ENCODE measurements around the gene MYOCD.

Gene MYOCD

GRCh38 chr17:12730931-12731521, 65.3 kb downstream of the MYOCD start:
- no peaks in the 10 kb centered on the region for H4K20me1 ChIP-seq (ENCODE audit: control insufficient read depth, insufficient read depth, low read depth, low read length)
- H3K9me2 ChIP-seq (replicated peaks; ENCODE audit: control insufficient read depth, low read length) = no peaks in the 10 kb centered on the region
- H3K4me3 ChIP-seq (ENCODE audit: low read length) = no peak overlapping the region
- no peak overlapping the region for H3K27ac ChIP-seq (ENCODE audit: low read depth, low read length)
- TF ChIP-seq, protein P1, sequence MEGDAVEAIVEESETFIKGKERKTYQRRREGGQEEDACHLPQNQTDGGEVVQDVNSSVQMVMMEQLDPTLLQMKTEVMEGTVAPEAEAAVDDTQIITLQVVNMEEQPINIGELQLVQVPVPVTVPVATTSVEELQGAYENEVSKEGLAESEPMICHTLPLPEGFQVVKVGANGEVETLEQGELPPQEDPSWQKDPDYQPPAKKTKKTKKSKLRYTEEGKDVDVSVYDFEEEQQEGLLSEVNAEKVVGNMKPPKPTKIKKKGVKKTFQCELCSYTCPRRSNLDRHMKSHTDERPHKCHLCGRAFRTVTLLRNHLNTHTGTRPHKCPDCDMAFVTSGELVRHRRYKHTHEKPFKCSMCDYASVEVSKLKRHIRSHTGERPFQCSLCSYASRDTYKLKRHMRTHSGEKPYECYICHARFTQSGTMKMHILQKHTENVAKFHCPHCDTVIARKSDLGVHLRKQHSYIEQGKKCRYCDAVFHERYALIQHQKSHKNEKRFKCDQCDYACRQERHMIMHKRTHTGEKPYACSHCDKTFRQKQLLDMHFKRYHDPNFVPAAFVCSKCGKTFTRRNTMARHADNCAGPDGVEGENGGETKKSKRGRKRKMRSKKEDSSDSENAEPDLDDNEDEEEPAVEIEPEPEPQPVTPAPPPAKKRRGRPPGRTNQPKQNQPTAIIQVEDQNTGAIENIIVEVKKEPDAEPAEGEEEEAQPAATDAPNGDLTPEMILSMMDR (IDR thresholded peaks at IDR 0.05; ENCODE audit: low read depth, low read length, poor library complexity, severe bottlenecking) = no peak
- TF ChIP-seq EZH2phosphoT487 (IDR thresholded peaks at IDR 0.05; ENCODE audit: borderline replicate concordance, low read length) = no peak
- no peaks in the 10 kb centered on the region for H3K4me1 ChIP-seq (ENCODE audit: control insufficient read depth, low read length)
- H3K27me3 ChIP-seq (ENCODE audit: control insufficient read depth, low read length) = no peaks in the 10 kb centered on the region
- no peaks in the 10 kb centered on the region for H3F3A ChIP-seq (ENCODE audit: control insufficient read depth, insufficient read depth)
- H3K36me3 ChIP-seq (ENCODE audit: control insufficient read depth, low read length) = no peaks in the 10 kb centered on the region
- H3K79me2 ChIP-seq (ENCODE audit: control insufficient read depth, low read length) = no peaks in the 10 kb centered on the region
- H3K4me2 ChIP-seq (ENCODE audit: low read length) = no peak overlapping the region
- no peaks in the 10 kb centered on the region for H3K9me3 ChIP-seq (ENCODE audit: control insufficient read depth, insufficient read depth, low read length)

DNA sequence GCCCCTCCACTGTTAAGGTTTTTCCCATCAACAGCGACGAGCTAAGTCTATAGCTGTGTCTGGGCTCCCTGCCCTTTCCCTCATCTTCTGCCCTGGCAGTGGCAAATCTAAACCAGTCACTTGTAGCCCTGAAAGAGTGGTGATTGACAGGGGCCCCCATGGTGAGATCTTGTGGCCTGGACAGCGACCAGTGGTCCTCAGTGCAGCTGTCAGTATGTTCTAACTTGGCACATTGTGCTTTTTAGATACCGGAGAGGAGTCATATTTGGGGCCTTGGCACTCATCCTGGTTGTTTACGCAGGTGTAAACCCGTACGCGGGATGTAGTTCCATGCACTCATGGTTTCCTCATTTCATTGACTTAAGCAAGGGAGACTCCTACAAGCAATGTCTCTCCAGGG, 66.1 kb downstream of the MYOCD start:
- Histone ChIP-seq H3K9me3 (ENCODE audit: control insufficient read depth, insufficient read depth, low read length) (no peaks in the 10 kb centered on the region), H3F3A (ENCODE audit: control insufficient read depth, insufficient read depth) (no peaks in the 10 kb centered on the region), H3K27ac (ENCODE audit: low read depth, low read length) (no peak overlapping the region), H4K20me1 (ENCODE audit: control insufficient read depth, insufficient read depth, low read depth, low read length) (no peaks in the 10 kb centered on the region), H3K27me3 (ENCODE audit: control insufficient read depth, low read length) (no peaks in the 10 kb centered on the region), H3K36me3 (ENCODE audit: control insufficient read depth, low read length) (no peaks in the 10 kb centered on the region), H3K4me3 (ENCODE audit: low read length) (no peak overlapping the region), H3K4me1 (ENCODE audit: control insufficient read depth, low read length) (no peaks in the 10 kb centered on the region), H3K4me2 (ENCODE audit: low read length) (no peak overlapping the region), H3K9me2 (replicated peaks; ENCODE audit: control insufficient read depth, low read length) (no peaks in the 10 kb centered on the region), H3K79me2 (ENCODE audit: control insufficient read depth, low read length) (no peaks in the 10 kb centered on the region)
- TF ChIP-seq EZH2phosphoT487 (IDR thresholded peaks at IDR 0.05; ENCODE audit: borderline replicate concordance, low read length) = no peak

DNA sequence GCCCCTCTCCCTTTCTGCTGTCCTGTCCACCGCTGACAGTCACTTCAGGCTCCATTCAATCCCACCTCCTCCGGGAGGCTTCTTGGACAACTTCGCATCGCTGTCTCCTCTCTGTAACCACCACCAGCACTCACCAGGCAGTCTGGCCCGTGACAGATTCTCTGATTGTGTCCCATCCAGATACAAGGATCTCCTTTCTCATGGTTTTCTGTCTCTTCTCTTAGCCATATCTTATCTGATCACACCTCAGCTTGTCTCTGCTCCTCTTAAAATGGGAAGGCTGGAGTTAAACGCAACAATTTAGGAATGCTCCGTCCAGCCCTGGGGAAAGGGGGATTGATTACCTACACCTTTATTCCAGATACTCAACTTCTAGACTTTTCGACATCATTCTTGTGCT, 66.7 kb downstream of the MYOCD start:
- Histone ChIP-seq H3K27me3 (ENCODE audit: control insufficient read depth, low read length) (no peaks in the 10 kb centered on the region), H3K4me2 (ENCODE audit: low read length) (no peak overlapping the region), H3K36me3 (ENCODE audit: control insufficient read depth, low read length) (no peaks in the 10 kb centered on the region), H3K27ac (ENCODE audit: low read depth, low read length) (no peak overlapping the region), H3K9me2 (replicated peaks; ENCODE audit: control insufficient read depth, low read length) (no peaks in the 10 kb centered on the region), H3F3A (ENCODE audit: control insufficient read depth, insufficient read depth) (no peaks in the 10 kb centered on the region), H3K9me3 (ENCODE audit: control insufficient read depth, insufficient read depth, low read length) (no peaks in the 10 kb centered on the region), H3K79me2 (ENCODE audit: control insufficient read depth, low read length) (no peaks in the 10 kb centered on the region), H3K4me3 (ENCODE audit: low read length) (no peak overlapping the region), H4K20me1 (ENCODE audit: control insufficient read depth, insufficient read depth, low read depth, low read length) (no peaks in the 10 kb centered on the region), H3K4me1 (ENCODE audit: control insufficient read depth, low read length) (no peaks in the 10 kb centered on the region)
- no peak for TF ChIP-seq EZH2phosphoT487 (IDR thresholded peaks at IDR 0.05; ENCODE audit: borderline replicate concordance, low read length)
- TF ChIP-seq, protein P1 (IDR thresholded peaks at IDR 0.05; ENCODE audit: low read depth, low read length, poor library complexity, severe bottlenecking) = no peak

DNA sequence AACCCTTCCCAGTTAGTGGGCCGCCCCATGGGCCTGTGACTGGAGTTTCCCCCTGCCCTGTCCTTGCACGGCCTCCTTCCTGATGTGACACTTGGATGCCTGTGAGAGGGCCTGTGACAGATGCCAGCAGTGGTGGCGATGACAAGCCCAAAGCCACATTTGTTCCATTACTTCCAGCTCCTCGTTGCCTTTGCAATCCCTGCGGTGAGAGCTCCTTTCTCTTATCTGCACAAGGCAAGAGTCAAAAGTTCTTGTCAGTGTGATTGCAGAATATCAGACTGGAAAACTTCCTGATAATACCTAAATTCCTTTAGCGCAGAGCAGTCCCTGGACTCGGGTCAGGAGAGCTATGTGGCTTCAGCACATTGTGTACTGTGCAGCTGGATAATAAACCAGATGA, 69.2 kb downstream of the MYOCD start:
- Histone ChIP-seq H3K9me2 (replicated peaks; ENCODE audit: control insufficient read depth, low read length) (no peaks in the 10 kb centered on the region), H3K4me3 (ENCODE audit: low read length) (no peak overlapping the region), H3K79me2 (ENCODE audit: control insufficient read depth, low read length) (no peaks in the 10 kb centered on the region), H3K4me1 (ENCODE audit: control insufficient read depth, low read length) (no peaks in the 10 kb centered on the region), H3K36me3 (ENCODE audit: control insufficient read depth, low read length) (no peaks in the 10 kb centered on the region), H4K20me1 (ENCODE audit: control insufficient read depth, insufficient read depth, low read depth, low read length) (no peaks in the 10 kb centered on the region), H3K27me3 (ENCODE audit: control insufficient read depth, low read length) (no peaks in the 10 kb centered on the region), H3K27ac (ENCODE audit: low read depth, low read length) (no peak overlapping the region), H3K9me3 (ENCODE audit: control insufficient read depth, insufficient read depth, low read length) (no peaks in the 10 kb centered on the region), H3K4me2 (ENCODE audit: low read length) (no peak overlapping the region), H3F3A (ENCODE audit: control insufficient read depth, insufficient read depth) (no peaks in the 10 kb centered on the region)
- TF ChIP-seq EZH2phosphoT487 (IDR thresholded peaks at IDR 0.05; ENCODE audit: borderline replicate concordance, low read length) = no peak
- TF ChIP-seq, protein P1 (IDR thresholded peaks at IDR 0.05; ENCODE audit: low read depth, low read length, poor library complexity, severe bottlenecking) = no peak
